Retinal pigment epithelial cell (primary cell): ENCODE results near the gene BMP2K.

Experiments
- DNase-seq: peaks from one replicate; pipeline ENCODE4 v3.0.0-alpha.2; 2010; ENCODE audit warnings: low read depth
- H3K4me3 ChIP-seq: 2 replicates; pipeline ENCODE4 v1.5.1; 2011; ENCODE audit warnings: mild to moderate bottlenecking, low read length, control low read depth, moderate library complexity
- TF ChIP-seq, protein P1 (sequence below): conservative IDR thresholded peaks from 2 replicates; pipeline ENCODE4 v1.5.1; 2011; ENCODE audit warnings: low read depth, low read length, control low read depth, inconsistent platforms

BMP2K gene

DNA sequence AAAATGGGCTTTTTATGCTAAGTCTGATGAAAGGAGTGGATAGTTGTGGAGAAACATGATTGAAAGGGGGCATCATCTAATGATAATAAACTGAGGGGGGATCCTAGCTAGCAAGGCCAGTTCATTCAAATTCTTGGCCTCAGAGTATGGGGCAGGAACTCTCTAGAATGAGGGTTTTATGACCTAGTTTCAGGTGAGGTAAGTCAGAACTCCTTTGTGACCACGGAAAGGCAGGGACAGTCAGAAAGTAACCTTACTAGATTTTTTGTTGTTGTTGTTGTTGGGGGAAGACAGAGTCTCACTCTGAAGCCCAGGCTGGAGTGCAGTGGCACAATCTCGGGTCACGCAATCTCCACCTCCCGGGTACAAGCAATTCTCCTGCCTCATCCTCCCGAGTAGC is 164.6 kb downstream of the BMP2K start:
- no peak overlapping the region for H3K4me3 ChIP-seq
- TF ChIP-seq, protein P1, sequence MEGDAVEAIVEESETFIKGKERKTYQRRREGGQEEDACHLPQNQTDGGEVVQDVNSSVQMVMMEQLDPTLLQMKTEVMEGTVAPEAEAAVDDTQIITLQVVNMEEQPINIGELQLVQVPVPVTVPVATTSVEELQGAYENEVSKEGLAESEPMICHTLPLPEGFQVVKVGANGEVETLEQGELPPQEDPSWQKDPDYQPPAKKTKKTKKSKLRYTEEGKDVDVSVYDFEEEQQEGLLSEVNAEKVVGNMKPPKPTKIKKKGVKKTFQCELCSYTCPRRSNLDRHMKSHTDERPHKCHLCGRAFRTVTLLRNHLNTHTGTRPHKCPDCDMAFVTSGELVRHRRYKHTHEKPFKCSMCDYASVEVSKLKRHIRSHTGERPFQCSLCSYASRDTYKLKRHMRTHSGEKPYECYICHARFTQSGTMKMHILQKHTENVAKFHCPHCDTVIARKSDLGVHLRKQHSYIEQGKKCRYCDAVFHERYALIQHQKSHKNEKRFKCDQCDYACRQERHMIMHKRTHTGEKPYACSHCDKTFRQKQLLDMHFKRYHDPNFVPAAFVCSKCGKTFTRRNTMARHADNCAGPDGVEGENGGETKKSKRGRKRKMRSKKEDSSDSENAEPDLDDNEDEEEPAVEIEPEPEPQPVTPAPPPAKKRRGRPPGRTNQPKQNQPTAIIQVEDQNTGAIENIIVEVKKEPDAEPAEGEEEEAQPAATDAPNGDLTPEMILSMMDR: no peak
- DNase-seq: no peak

GRCh38 chr4:78944381-78944780 is 168.2 kb downstream of the BMP2K start:
- no peak for DNase-seq
- TF ChIP-seq, protein P1: no peak
- no peak overlapping the region for H3K4me3 ChIP-seq

- no peak overlapping the region for H3K4me3 ChIP-seq
- no peak for DNase-seq
- TF ChIP-seq, protein P1: no peak
Observed at GRCh38 chr4:78945651-78946179, 169.6 kb downstream of the BMP2K start.

DNA sequence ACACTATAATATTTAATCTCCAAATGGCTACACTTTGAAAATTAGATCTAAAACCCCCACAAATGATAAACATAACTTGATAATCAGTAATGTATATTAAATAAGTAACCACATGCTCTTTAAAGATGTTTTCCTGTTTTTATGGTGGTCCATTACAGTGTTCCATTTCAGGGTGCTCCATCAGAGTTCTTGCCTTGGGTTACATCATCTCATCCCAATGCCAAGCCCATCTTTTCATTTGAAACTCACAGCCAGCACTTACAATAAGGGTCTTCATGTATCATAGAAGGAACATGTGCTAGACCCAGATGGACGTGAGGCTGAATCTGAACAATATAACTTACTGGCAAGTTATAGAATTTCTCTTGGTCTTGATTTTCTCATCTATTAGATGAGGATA is 173.6 kb downstream of the BMP2K start:
- DNase-seq: no peak
- H3K4me3 ChIP-seq: no peak overlapping the region
- TF ChIP-seq, protein P1: no peak

GRCh38 chr4:78951862-78952472 is 175.8 kb downstream of the BMP2K start:
- TF ChIP-seq, protein P1: peak; percentile 64
- H3K4me3 ChIP-seq: no peak overlapping the region
- DNase-seq: no peak

DNA sequence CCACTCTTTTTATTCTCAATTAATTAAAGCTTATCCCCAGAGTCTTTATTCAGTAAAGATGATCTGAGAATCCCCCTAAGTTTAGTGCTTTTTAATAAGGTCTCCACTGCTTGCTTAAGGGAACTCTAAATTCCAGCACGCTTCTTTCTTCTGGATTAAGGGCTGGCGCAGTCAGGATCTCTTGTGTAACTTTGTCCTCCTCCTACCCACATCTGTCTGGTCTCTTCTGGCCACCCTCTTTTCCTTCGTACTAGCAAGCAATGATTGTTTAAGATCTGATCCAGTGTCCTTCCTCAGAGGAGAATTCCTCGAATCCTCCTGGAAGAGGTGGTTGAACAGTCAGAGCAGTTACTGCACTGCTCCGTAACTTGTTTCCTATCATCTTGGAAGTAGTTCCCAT is 177.1 kb downstream of the BMP2K start:
- DNase-seq: no peak
- no peak overlapping the region for H3K4me3 ChIP-seq
- TF ChIP-seq, protein P1: no peak
